ENCODE data around the gene FBXO42. TPM values are rescaled to one million over a fixed set of nuclear protein-coding genes. Genes with fewer than 3 reads are reported as not detected.
"Not testable (repeated sequence)": the region's sequence is repeated elsewhere in the genome, so short reads cannot be mapped to it uniquely, and the experiment has no call there.

FBXO42 gene
- total and polyA plus RNA-seq, 8 donors: 4.3 to 35.4 (median 13.9) TPM

GRCh38 chr1:16366722-16367257, 14.5 kb upstream of the FBXO42 start, which contains the start of gene SZRD1:
SZRD1 (plus strand) TSS chr1:16367242; CDS start chr1:16367258, 16 bp downstream.
- Histone ChIP-seq H3K9me3 (no peaks in the 10 kb centered on the region), H3K36me3 (no peaks in the 10 kb centered on the region), H3K4me3 (peak within 1 kb of the TSS; percentile 66 to 78 (median 70)), H3K27me3 (no peaks in the 10 kb centered on the region), H3K27ac (peak within 1 kb of the TSS; percentile 97 to 98 (median 98)), H3K4me1 (peaks cover 20 to 73% (median 48%) of the 10 kb centered on the region in 4 donors)
- 1 to 4% (median 3%) methylated on average over 16 to 24 of the region's 24 CpGs for WGBS, 5 donors
- peak; percentile 99 to 100 for DNase-seq
- TF ChIP-seq POLR2A (IDR thresholded peaks at IDR 0.05) (peak in 1 of 4 donors; percentile 62), EP300 (IDR thresholded peaks at IDR 0.05) (no peak), POLR2AphosphoS5 (IDR thresholded peaks at IDR 0.05) (peak in 2 of 3 donors; percentile 88 to 98)
- TF ChIP-seq, protein P1, sequence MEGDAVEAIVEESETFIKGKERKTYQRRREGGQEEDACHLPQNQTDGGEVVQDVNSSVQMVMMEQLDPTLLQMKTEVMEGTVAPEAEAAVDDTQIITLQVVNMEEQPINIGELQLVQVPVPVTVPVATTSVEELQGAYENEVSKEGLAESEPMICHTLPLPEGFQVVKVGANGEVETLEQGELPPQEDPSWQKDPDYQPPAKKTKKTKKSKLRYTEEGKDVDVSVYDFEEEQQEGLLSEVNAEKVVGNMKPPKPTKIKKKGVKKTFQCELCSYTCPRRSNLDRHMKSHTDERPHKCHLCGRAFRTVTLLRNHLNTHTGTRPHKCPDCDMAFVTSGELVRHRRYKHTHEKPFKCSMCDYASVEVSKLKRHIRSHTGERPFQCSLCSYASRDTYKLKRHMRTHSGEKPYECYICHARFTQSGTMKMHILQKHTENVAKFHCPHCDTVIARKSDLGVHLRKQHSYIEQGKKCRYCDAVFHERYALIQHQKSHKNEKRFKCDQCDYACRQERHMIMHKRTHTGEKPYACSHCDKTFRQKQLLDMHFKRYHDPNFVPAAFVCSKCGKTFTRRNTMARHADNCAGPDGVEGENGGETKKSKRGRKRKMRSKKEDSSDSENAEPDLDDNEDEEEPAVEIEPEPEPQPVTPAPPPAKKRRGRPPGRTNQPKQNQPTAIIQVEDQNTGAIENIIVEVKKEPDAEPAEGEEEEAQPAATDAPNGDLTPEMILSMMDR (IDR thresholded peaks at IDR 0.05): no peak
- intact Hi-C loops (cut with DNase I; ENCODE audit: low total_unique reads): no loop called here

GRCh38 chr1:16365146-16365498, 12.8 kb upstream of the FBXO42 start:
- intact Hi-C loops (cut with DNase I; ENCODE audit: low total_unique reads): not testable (repeated sequence)
- WGBS, 5 donors: 51 to 67% (median 62%) methylated on average over 3 of the region's 3 CpGs

DNA sequence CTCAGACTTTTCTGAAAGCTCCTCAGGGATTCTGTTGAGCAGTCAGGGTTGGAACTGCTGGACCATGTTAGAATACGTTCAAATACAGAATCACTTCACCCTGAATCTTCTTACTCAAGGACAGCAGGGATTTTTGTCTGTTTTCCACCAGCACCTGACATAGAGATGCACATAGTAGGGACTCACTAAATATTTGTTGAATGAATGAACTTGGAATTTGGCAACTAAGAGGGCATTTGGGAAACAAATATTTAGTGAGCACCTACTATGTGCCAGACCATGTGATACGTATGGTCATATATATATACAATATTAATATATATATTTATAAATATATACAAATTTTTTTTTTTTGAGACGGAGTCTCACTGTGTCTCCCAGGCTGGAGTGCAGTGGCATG, 4.6 kb upstream of the FBXO42 start:
- Histone ChIP-seq H3K27ac (no peak overlapping the region), H3K4me3 (no peak overlapping the region), H3K36me3 (no peaks in the 10 kb centered on the region), H3K27me3 (no peaks in the 10 kb centered on the region), H3K4me1 (peaks cover 0 to 7% (median 6%) of the 10 kb centered on the region in 4 donors), H3K9me3 (no peaks in the 10 kb centered on the region)
- TF ChIP-seq POLR2A (IDR thresholded peaks at IDR 0.05): no peak
- no peak for TF ChIP-seq EP300 (IDR thresholded peaks at IDR 0.05)
- TF ChIP-seq, protein P1 (IDR thresholded peaks at IDR 0.05): no peak
- no peak for TF ChIP-seq POLR2AphosphoS5 (IDR thresholded peaks at IDR 0.05)
- no peak for DNase-seq
- 74 to 85% (median 83%) methylated on average over 3 of the region's 3 CpGs for WGBS, 5 donors
- intact Hi-C loops (cut with DNase I; ENCODE audit: low total_unique reads): loop anchor here (5.0 kb wide), 1 partner anchor 280 kb away; no protein-coding TSS in a partner anchor

More at GRCh38 chr1:16365146-16365498, 12.8 kb upstream of the FBXO42 start:
- not testable (repeated sequence) for H3K36me3 ChIP-seq, DNase-seq, H3K27me3 ChIP-seq, H3K4me3 ChIP-seq, H3K9me3 ChIP-seq
- Histone ChIP-seq H3K27ac (peak overlapping the region in 2 of 5 donors; percentile 31 to 42), H3K4me1 (peaks cover 16 to 56% (median 32%) of the 10 kb centered on the region in 4 donors)

DNA sequence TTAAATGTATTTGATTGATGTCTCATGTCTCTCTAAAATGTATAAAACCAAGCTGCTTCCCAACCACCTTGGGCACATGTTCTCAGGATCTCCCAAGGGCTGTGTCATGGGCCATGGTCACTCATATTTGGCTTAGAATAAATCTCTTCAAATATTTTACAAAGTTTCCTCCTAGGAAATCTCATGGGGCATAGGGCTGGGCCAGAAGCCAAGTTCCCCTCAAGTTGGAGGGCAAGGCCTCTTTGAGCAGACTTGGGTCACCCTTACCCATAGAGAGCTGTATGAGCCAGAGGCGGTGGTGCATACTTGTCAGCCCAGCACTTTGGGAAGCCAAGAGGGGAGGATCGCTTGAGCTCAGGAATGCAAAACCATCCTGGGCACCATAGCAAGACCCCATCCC, 2.3 kb upstream of the FBXO42 start:
- Histone ChIP-seq H3K9me3 (no peaks in the 10 kb centered on the region), H3K36me3 (no peaks in the 10 kb centered on the region), H3K4me3 (no peak overlapping the region), H3K27me3 (no peaks in the 10 kb centered on the region), H3K4me1 (peaks cover 10 to 26% (median 19%) of the 10 kb centered on the region in 4 donors), H3K27ac (no peak overlapping the region)
- DNase-seq: no peak
- intact Hi-C loops (cut with DNase I; ENCODE audit: low total_unique reads): loop anchor here (5.0 kb wide), 1 partner anchor 277 kb away; no protein-coding TSS in a partner anchor
- TF ChIP-seq, protein P1 (IDR thresholded peaks at IDR 0.05): no peak
- TF ChIP-seq EP300 (IDR thresholded peaks at IDR 0.05) (no peak), POLR2AphosphoS5 (IDR thresholded peaks at IDR 0.05) (no peak)
- 91 to 94% (median 93%) methylated on average over 2 of the region's 2 CpGs for WGBS, 5 donors

All from stomach (tissue), 9 donors.